Esophagus muscularis mucosa (tissue), 3 donors: ENCODE measurements around the gene PLCXD3.

ENCODE experiments used
- CTCF ChIP-seq, 3 experiments: fragments of 200-600 bp in 2 of 3; fragments of 450-650 bp in 1 of 3; sonication (generic) in 2 of 3; IDR thresholded peaks; one replicate each; pipeline ENCODE4 v1.5.1; 2017 to 2019; ENCODE audit warnings: antibody characterized with exemption in 3 of 3, mild to moderate bottlenecking in 2 of 3, moderate library complexity in 1 of 3
- POLR2A ChIP-seq: fragments of 450-650 bp; IDR thresholded peaks from one replicate; pipeline ENCODE4 v1.6.1; 2017; ENCODE audit warnings: antibody characterized with exemption, moderate library complexity, mild to moderate bottlenecking, low read depth
- POLR2AphosphoS5 ChIP-seq, 2 donors: sonication (generic); formaldehyde crosslinking; IDR thresholded peaks; one replicate each; pipeline ENCODE4 v1.6.1; 2017; ENCODE audit warnings: antibody characterized with exemption in 2 of 2

- no peak for TF ChIP-seq CTCF (IDR thresholded peaks at IDR 0.05)
- no peak for TF ChIP-seq POLR2AphosphoS5 (IDR thresholded peaks at IDR 0.05)
- TF ChIP-seq POLR2A: no peak
Observed at GRCh38 chr5:41485533-41485932, 24.9 kb downstream of the PLCXD3 start.
